Neuron (in vitro differentiated cells): ENCODE measurements around the gene SRPRB.

Experiments used
- H2AFZ ChIP-seq: one replicate; pipeline ENCODE4 v1.6.1; 2013; ENCODE audit warnings: low read depth, mild to moderate bottlenecking, inconsistent platforms, low read length, moderate library complexity
- H3K27me3 ChIP-seq: one replicate; pipeline ENCODE4 v1.6.1; 2013; ENCODE audit warnings: low read length; ENCODE audit not compliant: insufficient read depth
- H3K36me3 ChIP-seq: one replicate; pipeline ENCODE4 v1.6.1; 2013; ENCODE audit warnings: low read length; ENCODE audit not compliant: insufficient read depth
- H3K4me1 ChIP-seq: one replicate; pipeline ENCODE4 v1.6.1; 2013; ENCODE audit warnings: low read length; ENCODE audit not compliant: insufficient read depth
- H3K4me3 ChIP-seq: 2 replicates; pipeline ENCODE4 v1.5.1; 2013; ENCODE audit warnings: mild to moderate bottlenecking, low read length, moderate library complexity
- H3K9me3 ChIP-seq: one replicate; pipeline ENCODE4 v1.6.1; 2013; ENCODE audit warnings: low read length

Gene SRPRB, protein sequence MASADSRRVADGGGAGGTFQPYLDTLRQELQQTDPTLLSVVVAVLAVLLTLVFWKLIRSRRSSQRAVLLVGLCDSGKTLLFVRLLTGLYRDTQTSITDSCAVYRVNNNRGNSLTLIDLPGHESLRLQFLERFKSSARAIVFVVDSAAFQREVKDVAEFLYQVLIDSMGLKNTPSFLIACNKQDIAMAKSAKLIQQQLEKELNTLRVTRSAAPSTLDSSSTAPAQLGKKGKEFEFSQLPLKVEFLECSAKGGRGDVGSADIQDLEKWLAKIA

DNA sequence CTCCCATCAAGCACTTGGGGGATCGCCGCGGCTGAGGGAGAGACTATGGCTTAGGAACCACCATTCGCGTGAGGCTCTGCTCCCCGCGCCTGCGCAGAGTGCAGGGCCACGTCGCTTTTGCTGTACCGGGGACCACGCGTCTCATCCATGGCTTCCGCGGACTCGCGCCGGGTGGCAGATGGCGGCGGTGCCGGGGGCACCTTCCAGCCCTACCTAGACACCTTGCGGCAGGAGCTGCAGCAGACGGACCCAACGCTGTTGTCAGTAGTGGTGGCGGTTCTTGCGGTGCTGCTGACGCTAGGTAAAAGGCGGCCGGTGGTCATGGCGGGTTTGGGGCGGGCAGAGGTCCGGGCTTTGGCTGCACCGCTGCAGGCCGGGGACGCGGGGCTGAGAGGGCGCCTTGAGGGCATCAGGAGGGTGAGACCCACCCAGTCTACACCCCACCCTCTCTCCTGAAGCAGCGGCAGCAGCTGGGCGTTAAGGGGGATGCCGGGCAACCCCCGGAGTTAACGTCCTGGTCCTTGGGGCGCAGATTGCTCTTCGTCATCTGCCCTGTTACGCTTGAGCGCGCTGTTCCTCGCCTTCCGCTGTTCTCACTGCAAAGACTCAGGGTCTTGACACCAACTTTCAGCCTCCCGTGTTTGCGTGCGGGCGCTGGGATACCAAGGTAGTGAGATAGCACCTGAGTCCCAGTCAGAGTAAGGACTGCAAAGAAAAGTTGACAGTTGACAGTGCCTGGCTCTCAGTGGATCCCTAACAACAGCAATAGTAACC lies at the start of gene SRPRB:
SRPRB (plus strand) TSS at position 114 of the 774 bp plus-strand sequence; CDS start at position 148, 34 bp downstream.
- H2AFZ ChIP-seq = peak within 1 kb of the TSS; percentile 83
- H3K27me3 ChIP-seq = no peaks in the 10 kb centered on the region
- H3K4me3 ChIP-seq = peak within 1 kb of the TSS; percentile 72
- H3K9me3 ChIP-seq = no peaks in the 10 kb centered on the region
- peaks cover 5% of the 10 kb centered on the region for H3K4me1 ChIP-seq
- H3K36me3 ChIP-seq = peaks cover 22% of the 10 kb centered on the region

DNA sequence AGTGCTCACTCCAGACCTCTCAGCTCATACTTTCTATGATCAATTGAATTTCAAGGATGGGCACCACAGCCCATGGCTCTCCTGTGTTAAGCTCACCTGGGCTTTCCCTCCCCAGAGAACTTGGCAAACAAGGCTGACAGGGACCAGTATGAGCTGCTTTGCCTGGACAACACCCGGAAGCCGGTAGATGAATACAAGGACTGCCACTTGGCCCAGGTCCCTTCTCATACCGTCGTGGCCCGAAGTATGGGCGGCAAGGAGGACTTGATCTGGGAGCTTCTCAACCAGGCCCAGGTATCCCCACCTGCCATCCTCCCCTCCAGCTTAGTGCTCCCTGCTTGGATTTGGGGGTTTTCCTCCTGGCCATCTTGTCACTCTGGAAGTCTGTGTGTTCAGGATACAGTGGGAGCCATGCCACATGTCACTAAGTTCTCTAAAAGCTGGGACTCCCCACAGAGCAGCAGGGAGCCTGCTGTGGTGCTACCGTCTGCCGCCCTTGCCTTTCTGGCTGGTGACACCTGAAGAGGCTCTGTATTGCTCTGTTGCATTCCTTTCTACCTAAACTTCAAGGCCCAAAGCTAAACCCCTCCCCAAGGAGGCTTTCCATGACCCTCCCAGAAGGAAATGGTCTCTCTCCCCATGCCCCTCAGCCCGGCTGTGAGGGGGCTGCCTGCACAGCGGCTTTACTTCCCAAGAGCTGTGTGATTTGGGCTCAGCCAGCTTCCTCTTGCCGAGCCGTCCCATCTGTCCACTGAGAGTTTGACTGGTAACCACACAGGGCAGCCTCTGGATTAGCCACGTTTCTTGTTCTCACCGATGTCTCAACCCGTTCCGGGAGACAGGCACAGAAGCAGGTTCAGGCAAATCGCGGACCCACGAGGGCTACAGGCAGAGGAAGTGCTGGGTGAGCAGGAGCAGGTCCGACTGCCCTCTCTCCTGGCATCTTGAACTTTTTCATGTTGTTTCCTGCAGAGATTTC lies 48.6 kb upstream of the SRPRB start:
- Histone ChIP-seq H2AFZ (no peak overlapping the region), H3K36me3 (no peaks in the 10 kb centered on the region), H3K27me3 (no peaks in the 10 kb centered on the region), H3K4me1 (no peaks in the 10 kb centered on the region), H3K4me3 (no peak overlapping the region), H3K9me3 (no peaks in the 10 kb centered on the region)

DNA sequence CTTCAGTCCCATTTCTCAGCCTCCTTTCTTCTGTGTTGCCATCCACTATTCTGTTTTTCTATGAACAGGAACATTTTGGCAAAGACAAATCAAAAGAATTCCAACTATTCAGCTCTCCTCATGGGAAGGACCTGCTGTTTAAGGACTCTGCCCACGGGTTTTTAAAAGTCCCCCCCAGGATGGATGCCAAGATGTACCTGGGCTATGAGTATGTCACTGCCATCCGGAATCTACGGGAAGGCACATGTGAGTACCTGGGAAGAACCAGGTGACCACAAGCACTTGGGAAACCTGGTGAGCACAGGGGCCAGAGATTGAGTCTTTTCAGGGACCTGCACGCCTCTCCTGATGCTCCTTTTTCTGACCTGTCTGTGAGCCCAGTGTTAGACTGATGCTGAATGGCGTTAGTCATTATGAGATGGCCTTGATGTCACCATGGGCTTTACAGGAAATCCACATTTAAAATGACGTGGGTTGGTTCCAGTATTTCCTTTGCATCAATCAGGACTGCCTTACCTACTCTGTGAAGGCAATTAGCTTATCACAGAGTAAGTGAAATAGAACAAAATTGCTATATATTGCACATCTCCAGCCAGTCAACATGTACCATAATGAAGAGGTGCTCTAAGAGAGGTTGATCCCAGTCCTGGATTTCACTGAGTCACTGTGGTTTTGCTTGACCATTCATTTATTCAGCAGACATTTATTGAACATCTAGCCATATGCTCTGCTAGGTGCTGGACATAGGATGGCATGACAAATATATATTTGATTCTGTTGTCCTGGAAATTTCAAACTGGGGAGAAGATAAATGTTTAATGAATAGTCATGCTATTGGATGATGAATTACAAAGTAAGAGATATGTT lies 47.7 kb upstream of the SRPRB start:
- Histone ChIP-seq H3K4me1 (no peaks in the 10 kb centered on the region), H3K27me3 (no peaks in the 10 kb centered on the region), H3K4me3 (no peak overlapping the region), H2AFZ (no peak overlapping the region), H3K36me3 (no peaks in the 10 kb centered on the region), H3K9me3 (no peaks in the 10 kb centered on the region)

DNA sequence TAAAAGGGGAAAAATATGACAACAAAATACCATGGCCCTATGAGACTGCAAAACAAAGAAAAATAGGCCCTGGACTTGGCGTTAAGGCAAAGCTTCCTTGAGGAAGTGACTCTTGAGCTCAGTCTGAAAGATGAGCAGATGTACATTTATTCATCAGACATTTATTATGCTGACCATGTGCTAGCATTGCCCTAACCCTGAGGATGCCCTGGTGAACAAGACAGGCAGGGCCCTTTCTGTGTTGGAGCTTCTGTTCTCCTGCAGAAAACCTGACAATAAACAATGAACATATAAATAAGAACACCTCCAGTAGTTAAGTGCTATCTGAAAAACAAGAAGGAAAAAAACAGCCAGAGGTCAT lies 47.1 kb upstream of the SRPRB start:
- Histone ChIP-seq H3K4me1 (no peaks in the 10 kb centered on the region), H3K4me3 (no peak overlapping the region), H3K9me3 (no peaks in the 10 kb centered on the region), H3K36me3 (no peaks in the 10 kb centered on the region), H3K27me3 (no peaks in the 10 kb centered on the region), H2AFZ (no peak overlapping the region)

DNA sequence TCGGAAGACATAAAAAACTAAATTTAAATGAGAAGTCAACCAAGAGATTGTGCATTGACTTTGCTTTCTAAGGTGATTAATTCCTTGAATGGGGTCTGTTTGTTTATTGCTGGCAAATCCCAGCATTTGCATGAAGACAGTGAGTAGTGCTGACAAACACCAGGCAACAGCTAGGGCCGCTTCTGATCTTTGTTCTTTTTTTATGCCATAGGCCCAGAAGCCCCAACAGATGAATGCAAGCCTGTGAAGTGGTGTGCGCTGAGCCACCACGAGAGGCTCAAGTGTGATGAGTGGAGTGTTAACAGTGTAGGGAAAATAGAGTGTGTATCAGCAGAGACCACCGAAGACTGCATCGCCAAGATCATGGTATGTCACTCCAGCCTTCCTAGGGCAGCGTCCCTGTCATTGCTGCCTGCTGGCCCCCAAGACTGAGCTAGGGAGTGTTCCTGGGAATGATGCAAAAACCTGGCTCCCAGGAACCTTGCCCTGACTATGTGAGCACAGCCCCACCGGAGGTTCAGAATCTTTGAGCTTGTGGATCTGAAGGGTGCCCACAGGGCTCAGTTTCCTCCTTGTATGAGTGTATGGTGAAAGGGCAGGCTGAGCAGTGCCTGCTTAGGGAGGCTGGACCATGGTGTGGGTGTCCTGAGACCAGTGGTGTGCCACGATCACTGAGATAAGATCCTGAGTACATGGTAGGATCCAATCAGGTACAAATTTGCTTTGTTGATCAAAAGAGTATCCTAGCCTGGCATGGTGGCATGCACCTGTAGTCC lies 46.5 kb upstream of the SRPRB start:
- H3K9me3 ChIP-seq = no peaks in the 10 kb centered on the region
- H2AFZ ChIP-seq = no peak overlapping the region
- no peaks in the 10 kb centered on the region for H3K36me3 ChIP-seq
- no peaks in the 10 kb centered on the region for H3K27me3 ChIP-seq
- H3K4me1 ChIP-seq = no peaks in the 10 kb centered on the region
- no peak overlapping the region for H3K4me3 ChIP-seq

DNA sequence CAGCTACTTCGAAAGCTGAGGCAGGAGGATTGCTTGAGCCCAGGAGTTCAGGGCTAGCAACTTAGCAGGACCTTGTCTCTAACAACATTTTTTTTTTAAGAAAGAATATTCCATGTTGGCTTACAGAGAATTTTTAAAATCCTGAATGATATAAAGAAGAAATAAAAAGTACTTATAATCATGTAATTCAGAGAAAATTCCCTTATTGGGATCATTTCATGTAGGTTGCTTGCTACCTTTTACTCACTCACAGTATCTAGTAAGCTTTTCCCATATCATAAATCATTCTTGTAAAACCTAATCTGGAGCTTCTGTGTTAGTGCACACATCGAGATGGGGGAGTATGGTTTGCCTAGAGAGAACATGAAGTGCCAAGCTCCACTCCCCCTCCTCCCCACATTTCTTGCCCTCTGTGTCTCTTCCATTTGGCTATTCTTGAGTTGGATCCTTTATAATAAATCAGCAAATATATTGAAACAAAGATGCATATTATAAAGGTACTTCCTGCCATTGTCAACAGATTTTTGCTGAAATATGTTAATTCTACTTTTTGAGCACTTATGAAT lies 45.8 kb upstream of the SRPRB start:
- no peaks in the 10 kb centered on the region for H3K4me1 ChIP-seq

DNA sequence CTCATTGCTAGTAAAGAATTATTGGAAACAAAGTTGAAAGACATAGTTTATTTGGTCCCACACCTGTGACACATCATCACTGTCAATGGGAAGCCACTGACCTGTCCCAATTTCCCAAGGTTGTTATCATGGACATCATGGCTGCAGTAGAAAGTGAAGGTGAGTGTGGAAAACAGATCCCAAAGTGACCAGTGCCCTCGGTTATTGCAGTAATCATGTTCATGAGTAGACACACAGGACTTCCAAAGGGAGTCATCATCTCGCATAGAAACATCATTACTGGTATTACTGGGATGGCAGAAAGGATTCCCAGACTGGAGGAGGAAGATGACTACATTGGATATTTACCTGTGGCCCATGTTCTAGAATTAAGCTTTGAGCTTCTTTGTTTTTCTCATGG lies 44.7 kb upstream of the SRPRB start:
- Histone ChIP-seq H3K4me1 (no peaks in the 10 kb centered on the region), H3K9me3 (no peaks in the 10 kb centered on the region), H3K4me3 (no peak overlapping the region), H3K36me3 (no peaks in the 10 kb centered on the region), H3K27me3 (peaks cover 2% of the 10 kb centered on the region), H2AFZ (no peak overlapping the region)

More for the DNA sequence above, 45.8 kb upstream of the SRPRB start:
- Histone ChIP-seq H3K36me3 (no peaks in the 10 kb centered on the region), H3K4me3 (no peak overlapping the region), H2AFZ (no peak overlapping the region), H3K9me3 (no peaks in the 10 kb centered on the region), H3K27me3 (no peaks in the 10 kb centered on the region)

DNA sequence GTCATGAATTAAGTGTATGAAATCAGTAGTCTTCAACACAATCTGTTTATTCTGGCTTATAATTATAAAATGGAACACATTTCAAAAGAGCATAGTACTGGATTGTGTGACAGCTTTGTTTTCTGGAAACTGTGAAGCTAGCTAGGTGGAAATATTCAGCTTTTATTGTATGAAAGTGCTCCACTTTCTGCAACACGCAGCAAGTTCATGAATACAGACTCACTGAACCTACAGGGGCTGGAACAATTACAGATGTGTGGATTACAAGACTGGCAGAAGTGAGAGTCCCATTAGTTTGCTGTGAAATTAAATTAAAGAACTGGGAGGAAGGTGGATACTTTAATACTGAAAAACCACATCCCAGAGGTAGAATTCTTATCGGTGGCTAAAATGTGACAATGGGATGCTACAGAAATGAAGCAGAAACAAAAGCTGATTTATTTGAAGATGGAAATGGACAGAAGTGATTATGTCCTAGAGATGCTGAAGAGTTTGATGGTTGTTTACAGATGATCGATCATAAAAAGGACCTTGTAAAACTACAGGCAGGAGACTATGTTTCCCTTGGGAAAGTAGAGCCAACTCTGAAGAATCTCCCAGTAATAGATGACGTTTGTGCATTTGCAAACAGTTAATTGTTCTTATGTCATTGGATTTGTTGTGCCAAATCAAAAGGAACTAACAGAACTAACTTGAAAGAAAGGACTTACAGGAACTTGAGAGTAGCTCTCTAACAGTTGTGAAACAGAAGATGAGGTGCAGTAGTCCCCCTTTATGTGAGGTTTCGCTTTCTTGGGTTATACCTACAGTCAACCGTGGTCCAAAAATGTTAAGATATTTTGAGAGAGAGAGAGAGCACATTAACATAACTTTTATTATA lies 43.8 kb upstream of the SRPRB start:
- H3K36me3 ChIP-seq = no peaks in the 10 kb centered on the region
- H3K9me3 ChIP-seq = no peaks in the 10 kb centered on the region
- no peak overlapping the region for H3K4me3 ChIP-seq
- no peak overlapping the region for H2AFZ ChIP-seq
- peaks cover 2% of the 10 kb centered on the region for H3K27me3 ChIP-seq
- no peaks in the 10 kb centered on the region for H3K4me1 ChIP-seq

DNA sequence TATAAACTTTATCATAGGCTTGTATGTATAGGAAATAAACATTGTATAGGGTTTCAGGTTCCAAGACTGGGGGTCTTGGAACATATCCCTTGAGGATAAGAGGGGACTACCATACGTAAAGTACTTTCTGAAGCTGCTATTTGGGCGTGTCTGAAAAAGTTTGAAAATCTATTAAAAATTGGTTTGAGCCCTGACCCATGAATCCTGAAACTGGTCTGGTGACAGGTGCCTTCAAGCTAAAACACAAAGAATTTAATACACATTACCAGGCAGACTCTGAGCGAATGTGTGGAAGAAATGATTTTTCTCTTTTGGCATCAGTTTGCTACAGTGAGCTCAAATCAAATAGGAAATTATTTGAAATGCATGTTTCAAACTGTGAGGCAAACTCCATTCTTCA lies 43.1 kb upstream of the SRPRB start:
- Histone ChIP-seq H3K4me3 (no peak overlapping the region), H3K4me1 (no peaks in the 10 kb centered on the region)

DNA sequence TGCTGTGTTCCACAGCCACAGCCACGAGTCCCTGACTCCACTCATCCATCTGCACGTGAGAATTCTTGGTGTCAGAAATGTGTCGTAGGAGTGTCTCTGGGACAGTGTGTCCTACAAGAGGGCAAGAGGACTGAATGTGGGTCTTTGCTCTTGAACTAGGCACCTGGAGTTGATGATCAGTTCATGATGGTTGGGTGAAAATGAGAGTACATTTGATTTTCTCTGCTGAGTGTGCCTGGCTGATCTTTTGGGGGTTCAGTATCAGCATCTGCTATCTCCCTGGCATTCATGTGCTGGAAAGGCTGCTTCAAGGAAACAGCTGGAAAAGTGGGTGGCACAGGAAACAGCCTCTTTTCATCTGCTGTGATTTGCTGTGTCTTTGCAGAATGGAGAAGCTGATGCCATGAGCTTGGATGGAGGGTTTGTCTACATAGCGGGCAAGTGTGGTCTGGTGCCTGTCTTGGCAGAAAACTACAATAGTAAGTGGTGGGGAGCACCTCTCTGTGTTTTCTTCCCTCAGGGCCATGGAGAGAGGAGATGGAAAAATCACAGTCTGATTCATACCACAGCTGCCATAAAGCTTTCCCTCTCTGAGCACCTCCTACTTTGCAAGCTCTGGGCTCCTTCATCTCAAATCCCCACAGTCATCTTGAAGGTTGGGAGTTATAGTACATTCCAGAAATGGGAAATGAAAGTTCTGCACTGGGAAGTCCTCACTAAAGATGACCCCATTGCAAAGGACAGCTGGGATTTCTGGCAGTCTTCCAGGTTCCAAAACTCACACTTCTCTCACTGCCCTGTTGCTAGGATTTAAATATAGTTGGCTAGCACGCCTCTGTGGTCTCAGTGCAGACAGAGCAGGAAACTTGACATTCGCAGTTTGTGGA lies 41.6 kb upstream of the SRPRB start:
- Histone ChIP-seq H3K36me3 (no peaks in the 10 kb centered on the region), H3K9me3 (no peaks in the 10 kb centered on the region), H3K4me3 (no peak overlapping the region), H2AFZ (no peak overlapping the region), H3K4me1 (no peaks in the 10 kb centered on the region), H3K27me3 (peaks cover 2% of the 10 kb centered on the region)

More for the DNA sequence above, 43.1 kb upstream of the SRPRB start:
- no peak overlapping the region for H2AFZ ChIP-seq
- no peaks in the 10 kb centered on the region for H3K9me3 ChIP-seq
- H3K27me3 ChIP-seq = peaks cover 2% of the 10 kb centered on the region
- H3K36me3 ChIP-seq = no peaks in the 10 kb centered on the region
